DOHH2 (cell line): Measurements from ENCODE around the gene HOXB8.

ENCODE experiments used
- H3F3A ChIP-seq: fragments of 200-600 bp; sonication (generic), shearing (Covaris generic); 2 replicates; pipeline ENCODE4 v1.6.0; 2016; ENCODE audit warnings: antibody characterized with exemption, mild to moderate bottlenecking; ENCODE audit not compliant: control insufficient read depth, insufficient read depth
- H3K27ac ChIP-seq: fragments of 200-600 bp; sonication (generic); 2 replicates; pipeline ENCODE4 v1.5.1; 2014; ENCODE audit warnings: low read depth, mild to moderate bottlenecking, low read length, moderate library complexity
- H3K27me3 ChIP-seq: fragments of 200-600 bp; sonication (generic); 2 replicates; pipeline ENCODE4 v1.6.1; 2014; ENCODE audit warnings: mild to moderate bottlenecking, low read length, mixed read lengths; ENCODE audit not compliant: control insufficient read depth
- H3K36me3 ChIP-seq: fragments of 200-600 bp; sonication (generic); 2 replicates; pipeline ENCODE4 v1.6.1; 2014; ENCODE audit warnings: mild to moderate bottlenecking, low read length, moderate library complexity, mixed read lengths; ENCODE audit not compliant: control insufficient read depth
- H3K4me1 ChIP-seq: fragments of 200-600 bp; sonication (generic); 2 replicates; pipeline ENCODE4 v1.6.1; 2014; ENCODE audit warnings: mild to moderate bottlenecking, low read length, mixed read lengths; ENCODE audit not compliant: control insufficient read depth
- H3K4me2 ChIP-seq: fragments of 200-600 bp; sonication (generic); 2 replicates; pipeline ENCODE4 v1.6.0; 2014; ENCODE audit warnings: mild to moderate bottlenecking, low read length, moderate library complexity
- H3K4me3 ChIP-seq: fragments of 200-600 bp; sonication (generic); 2 replicates; pipeline ENCODE4 v1.5.1; 2014; ENCODE audit warnings: mild to moderate bottlenecking, low read length, mixed read lengths
- H3K79me2 ChIP-seq: fragments of 200-600 bp; sonication (generic); 2 replicates; pipeline ENCODE4 v1.6.1; 2014; ENCODE audit warnings: mild to moderate bottlenecking, low read length, mixed read lengths; ENCODE audit not compliant: control insufficient read depth
- H3K9me2 ChIP-seq: fragments of 200-600 bp; sonication (generic); replicated peaks from 2 replicates; pipeline ENCODE4 v1.6.1; 2014; ENCODE audit warnings: mild to moderate bottlenecking, low read length, mixed read lengths; ENCODE audit not compliant: control insufficient read depth
- H3K9me3 ChIP-seq: fragments of 200-600 bp; sonication (generic); 2 replicates; pipeline ENCODE4 v1.6.1; 2014; ENCODE audit warnings: antibody characterized with exemption, low read length, mixed read lengths; ENCODE audit not compliant: control insufficient read depth, insufficient read depth
- H4K20me1 ChIP-seq: fragments of 200-600 bp; sonication (generic); 2 replicates; pipeline ENCODE4 v1.6.0; 2014; ENCODE audit warnings: low read depth, mild to moderate bottlenecking, antibody characterized with exemption, low read length, moderate library complexity; ENCODE audit not compliant: control insufficient read depth, insufficient read depth
- EZH2phosphoT487 ChIP-seq: fragments of 200-600 bp; sonication (generic); IDR thresholded peaks from 2 replicates; pipeline ENCODE4 v1.6.1; 2017; ENCODE audit warnings: borderline replicate concordance, mild to moderate bottlenecking, antibody characterized with exemption, low read length, moderate library complexity, mixed read lengths
- TF ChIP-seq, protein P1 (sequence below): fragments of 200-600 bp; sonication (generic); IDR thresholded peaks from one replicate; pipeline ENCODE4 v1.5.1; 2014; ENCODE audit warnings: antibody characterized with exemption, mild to moderate bottlenecking, low read depth, low read length; ENCODE audit not compliant: poor library complexity, severe bottlenecking

Gene HOXB8

DNA sequence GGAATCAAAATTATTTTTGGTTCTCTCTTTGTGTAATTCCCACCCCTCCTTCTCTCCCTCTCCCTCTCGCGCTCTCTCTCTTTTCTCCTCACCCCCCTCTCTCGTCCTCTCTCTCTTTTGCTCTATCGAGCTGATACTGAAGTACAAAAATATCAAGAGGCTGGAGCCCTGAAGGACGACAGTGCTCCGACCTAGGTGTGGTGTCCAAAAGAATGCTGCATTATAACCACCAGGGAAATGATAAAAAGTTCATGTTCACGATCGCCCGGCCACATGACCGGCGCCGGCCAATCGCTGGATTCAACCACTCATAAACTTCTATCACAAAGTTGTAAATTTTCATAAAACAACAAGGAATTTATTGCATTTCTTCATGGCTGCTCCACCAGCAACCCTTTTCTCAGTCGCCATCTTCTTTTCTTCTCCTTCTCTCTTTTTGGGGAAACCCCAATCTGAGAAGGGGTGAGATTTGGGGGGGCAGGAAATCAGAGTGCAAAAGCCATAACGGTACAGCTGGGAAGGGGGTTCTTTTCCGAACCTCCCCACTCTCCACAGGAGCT lies 10.2 kb downstream of the HOXB8 start, which contains the start of gene HOXB6:
TSS of gene HOXB6 (minus strand) at position 217 of the 560 bp plus-strand sequence. CDS start 6,836 bp downstream, outside the sequence.
- no peaks in the 10 kb centered on the region for H3K79me2 ChIP-seq
- no peaks in the 10 kb centered on the region for H3F3A ChIP-seq
- H3K4me3 ChIP-seq: no peak within 1 kb of the TSS
- no peak within 1 kb of the TSS for H3K27ac ChIP-seq
- peaks cover 41% of the 10 kb centered on the region for H3K27me3 ChIP-seq
- H3K9me2 ChIP-seq: no peaks in the 10 kb centered on the region
- no peaks in the 10 kb centered on the region for H4K20me1 ChIP-seq
- H3K4me2 ChIP-seq: no peak within 1 kb of the TSS
- TF ChIP-seq, protein P1, sequence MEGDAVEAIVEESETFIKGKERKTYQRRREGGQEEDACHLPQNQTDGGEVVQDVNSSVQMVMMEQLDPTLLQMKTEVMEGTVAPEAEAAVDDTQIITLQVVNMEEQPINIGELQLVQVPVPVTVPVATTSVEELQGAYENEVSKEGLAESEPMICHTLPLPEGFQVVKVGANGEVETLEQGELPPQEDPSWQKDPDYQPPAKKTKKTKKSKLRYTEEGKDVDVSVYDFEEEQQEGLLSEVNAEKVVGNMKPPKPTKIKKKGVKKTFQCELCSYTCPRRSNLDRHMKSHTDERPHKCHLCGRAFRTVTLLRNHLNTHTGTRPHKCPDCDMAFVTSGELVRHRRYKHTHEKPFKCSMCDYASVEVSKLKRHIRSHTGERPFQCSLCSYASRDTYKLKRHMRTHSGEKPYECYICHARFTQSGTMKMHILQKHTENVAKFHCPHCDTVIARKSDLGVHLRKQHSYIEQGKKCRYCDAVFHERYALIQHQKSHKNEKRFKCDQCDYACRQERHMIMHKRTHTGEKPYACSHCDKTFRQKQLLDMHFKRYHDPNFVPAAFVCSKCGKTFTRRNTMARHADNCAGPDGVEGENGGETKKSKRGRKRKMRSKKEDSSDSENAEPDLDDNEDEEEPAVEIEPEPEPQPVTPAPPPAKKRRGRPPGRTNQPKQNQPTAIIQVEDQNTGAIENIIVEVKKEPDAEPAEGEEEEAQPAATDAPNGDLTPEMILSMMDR: no peak
- TF ChIP-seq EZH2phosphoT487: no peak
- no peaks in the 10 kb centered on the region for H3K36me3 ChIP-seq
- H3K4me1 ChIP-seq: peaks cover 7% of the 10 kb centered on the region
- no peaks in the 10 kb centered on the region for H3K9me3 ChIP-seq

DNA sequence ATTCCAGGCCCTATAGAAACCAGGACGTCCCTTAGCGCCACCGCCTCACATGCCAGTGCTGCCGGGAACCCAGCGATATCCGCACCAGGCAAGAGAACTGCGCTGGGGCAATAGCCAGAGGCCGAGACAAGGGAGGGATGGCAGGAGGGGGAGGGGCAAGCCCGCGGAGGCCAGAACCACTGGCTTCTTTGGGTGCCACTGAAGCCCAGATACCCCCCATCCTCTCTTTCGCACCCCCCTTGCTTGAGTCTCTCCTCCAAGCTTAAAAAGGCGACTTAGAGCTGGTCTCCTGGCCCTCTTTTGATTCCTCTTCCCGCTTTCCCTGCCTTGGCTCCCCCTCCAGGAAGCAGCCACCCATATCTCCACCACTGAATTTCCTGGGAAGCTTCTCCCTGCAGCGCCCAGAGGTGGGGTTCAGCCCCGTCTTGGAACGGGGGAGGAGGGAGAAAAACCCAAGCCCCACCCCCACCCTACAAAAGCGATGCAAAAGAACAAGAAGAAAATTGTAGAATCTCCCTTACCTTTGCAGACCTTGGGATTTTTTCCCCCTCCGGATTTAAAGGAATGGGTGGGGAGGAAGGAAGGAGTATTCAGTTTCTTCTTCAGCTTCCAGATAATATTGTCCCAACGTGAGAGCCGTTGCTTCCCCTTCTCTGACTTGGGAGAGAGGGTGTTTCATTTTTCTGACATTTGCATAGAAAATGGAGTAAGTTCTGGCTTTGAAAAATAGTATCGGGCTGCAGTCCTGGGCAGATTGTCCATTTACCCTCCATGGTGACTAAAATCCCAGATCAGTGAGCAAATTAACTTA lies 10.9 kb downstream of the HOXB8 start:
- no peak overlapping the region for H3K4me2 ChIP-seq
- no peak for TF ChIP-seq EZH2phosphoT487
- TF ChIP-seq, protein P1: no peak
- H3K36me3 ChIP-seq: no peaks in the 10 kb centered on the region
- H3K4me1 ChIP-seq: peaks cover under 1% of the 10 kb centered on the region; the same call in 1 of the 2 replicates
- no peaks in the 10 kb centered on the region for H4K20me1 ChIP-seq
- H3K27ac ChIP-seq: no peak overlapping the region
- no peaks in the 10 kb centered on the region for H3K9me3 ChIP-seq
- H3K27me3 ChIP-seq: peaks cover 48% of the 10 kb centered on the region
- no peaks in the 10 kb centered on the region for H3K79me2 ChIP-seq
- no peaks in the 10 kb centered on the region for H3K9me2 ChIP-seq
- H3K4me3 ChIP-seq: no peak overlapping the region
- no peaks in the 10 kb centered on the region for H3F3A ChIP-seq

DNA sequence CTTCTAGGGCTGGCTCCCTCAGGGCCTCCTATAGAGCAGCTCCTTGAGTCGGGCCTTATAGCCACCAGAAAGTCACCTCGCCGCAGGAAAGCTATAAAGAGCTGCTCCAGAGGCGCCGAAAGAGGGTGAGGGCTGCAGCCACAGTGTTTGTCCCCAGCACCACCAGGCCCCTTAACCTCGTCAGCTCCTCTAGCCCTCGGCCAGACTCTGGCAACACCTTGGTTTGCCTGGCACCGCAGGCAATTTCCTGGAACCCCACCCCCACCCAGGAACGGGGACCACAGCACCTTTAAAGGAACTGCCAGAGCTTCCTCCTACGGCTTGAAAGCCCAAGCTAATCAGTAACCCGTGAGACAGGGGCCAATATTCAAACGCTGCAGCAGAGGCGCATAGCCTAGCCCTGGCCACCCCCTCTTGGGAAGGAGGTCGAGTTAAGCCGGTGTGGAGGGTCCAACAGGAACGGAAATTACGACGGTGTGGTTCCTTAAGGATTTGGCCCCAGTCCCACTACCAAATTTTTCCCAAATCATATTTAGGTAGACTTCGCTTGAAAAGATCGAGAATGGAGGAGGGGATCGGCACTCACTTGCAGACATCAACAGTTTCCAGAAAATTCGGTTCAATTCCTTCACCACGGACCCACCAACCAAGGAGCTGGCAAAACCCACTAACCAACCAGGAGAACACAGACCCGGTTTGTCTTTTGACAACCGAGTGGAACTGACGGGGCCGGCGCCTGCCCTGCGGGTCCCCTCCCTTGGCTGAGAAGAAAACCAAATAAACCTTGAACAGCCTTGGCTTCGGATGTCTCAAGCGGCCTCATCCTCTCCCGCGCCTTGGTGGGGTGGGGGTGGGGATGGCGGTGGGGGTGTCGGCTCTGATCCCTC lies 13.3 kb downstream of the HOXB8 start:
- H3K4me2 ChIP-seq: no peak overlapping the region
- H3K27ac ChIP-seq: no peak overlapping the region
- H3K36me3 ChIP-seq: no peaks in the 10 kb centered on the region
- peaks cover 4% of the 10 kb centered on the region; the same call in 1 of the 2 replicates for H3K4me1 ChIP-seq
- H3F3A ChIP-seq: no peaks in the 10 kb centered on the region
- no peaks in the 10 kb centered on the region for H3K9me2 ChIP-seq
- peaks cover 71% of the 10 kb centered on the region for H3K27me3 ChIP-seq
- H3K4me3 ChIP-seq: no peak overlapping the region
- TF ChIP-seq, protein P1: no peak
- 0 out of 2 replicates have a peak, but pooled peaks have one; percentile 8 for TF ChIP-seq EZH2phosphoT487
- no peaks in the 10 kb centered on the region for H3K9me3 ChIP-seq
- peaks cover 3% of the 10 kb centered on the region; the same call in 1 of the 2 replicates for H4K20me1 ChIP-seq
- no peaks in the 10 kb centered on the region for H3K79me2 ChIP-seq
